ENCODE measurements around the gene MTFMT.

The MTFMT gene

DNA sequence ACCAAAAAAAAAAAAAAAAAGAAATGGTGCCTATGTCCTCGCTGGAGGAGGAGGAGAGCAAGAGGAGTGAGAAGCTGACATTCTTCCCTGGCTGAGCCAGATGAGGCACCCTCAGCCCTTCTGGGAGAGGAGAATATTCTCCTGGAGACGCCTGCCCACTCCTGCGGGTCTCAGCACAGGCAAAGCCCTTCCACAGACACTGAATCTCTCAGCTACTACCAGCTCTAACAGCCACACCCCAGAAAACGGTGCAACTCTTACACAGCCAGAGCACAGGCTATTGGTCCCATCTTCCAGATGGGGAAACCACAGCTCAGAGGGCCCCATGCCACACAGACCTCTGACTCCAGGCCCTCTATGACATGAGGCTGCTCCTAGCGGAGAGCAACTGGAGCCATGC is 32.6 kb upstream of the MTFMT start:
- TF ChIP-seq, protein P1, sequence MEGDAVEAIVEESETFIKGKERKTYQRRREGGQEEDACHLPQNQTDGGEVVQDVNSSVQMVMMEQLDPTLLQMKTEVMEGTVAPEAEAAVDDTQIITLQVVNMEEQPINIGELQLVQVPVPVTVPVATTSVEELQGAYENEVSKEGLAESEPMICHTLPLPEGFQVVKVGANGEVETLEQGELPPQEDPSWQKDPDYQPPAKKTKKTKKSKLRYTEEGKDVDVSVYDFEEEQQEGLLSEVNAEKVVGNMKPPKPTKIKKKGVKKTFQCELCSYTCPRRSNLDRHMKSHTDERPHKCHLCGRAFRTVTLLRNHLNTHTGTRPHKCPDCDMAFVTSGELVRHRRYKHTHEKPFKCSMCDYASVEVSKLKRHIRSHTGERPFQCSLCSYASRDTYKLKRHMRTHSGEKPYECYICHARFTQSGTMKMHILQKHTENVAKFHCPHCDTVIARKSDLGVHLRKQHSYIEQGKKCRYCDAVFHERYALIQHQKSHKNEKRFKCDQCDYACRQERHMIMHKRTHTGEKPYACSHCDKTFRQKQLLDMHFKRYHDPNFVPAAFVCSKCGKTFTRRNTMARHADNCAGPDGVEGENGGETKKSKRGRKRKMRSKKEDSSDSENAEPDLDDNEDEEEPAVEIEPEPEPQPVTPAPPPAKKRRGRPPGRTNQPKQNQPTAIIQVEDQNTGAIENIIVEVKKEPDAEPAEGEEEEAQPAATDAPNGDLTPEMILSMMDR (IDR thresholded peaks at IDR 0.05; ENCODE audit: low read depth, low read length, missing control alignments), result no peak
- Histone ChIP-seq H3K36me3 (replicated peaks) (no peaks in the 10 kb centered on the region), H3K27ac (no peak overlapping the region), H3K4me3 (ENCODE audit: low read depth, low read length) (no peak overlapping the region), H3K27me3 (replicated peaks) (peaks cover 9% of the 10 kb centered on the region)
- in situ Hi-C loops (cut with HindIII; ENCODE audit: low pct_ligation_motif_present, low sequenced_read_pairs), result no loop called here
- no peak for DNase-seq

DNA sequence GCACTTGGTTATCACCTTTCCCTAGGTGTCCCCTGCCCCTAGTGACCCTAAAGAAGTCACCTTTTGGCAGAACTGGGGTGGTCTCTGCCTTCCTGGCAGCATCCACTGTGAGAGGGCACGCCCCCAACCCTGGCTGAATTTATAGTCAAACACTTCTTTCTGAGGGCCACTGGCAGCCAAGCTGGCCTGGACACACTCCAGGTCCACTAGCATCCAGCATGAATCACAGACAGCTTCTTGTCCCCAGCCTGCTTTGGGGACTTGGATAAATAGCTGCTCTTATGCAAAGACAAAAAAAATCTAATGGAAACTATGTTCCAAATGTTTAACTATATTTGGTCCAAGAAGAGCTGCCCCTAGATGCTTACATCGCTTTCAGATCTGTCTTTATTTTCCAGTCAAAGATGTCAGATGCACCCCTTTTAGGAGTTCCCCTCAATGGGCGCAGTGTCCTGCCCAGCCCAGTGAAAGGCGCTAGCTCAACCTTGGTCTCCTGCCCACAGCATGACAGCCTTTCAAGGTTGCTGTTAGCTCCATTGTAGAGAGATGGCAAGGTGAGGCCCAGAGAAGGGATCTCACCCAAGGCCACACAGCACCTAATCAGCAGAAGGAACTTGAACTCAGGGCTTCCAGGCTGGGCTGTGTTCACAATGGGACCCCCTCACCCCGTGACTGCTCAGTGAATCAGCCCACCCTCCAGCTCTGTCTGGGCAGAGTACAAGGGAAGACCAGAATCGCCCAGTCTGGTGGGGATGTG is 31.4 kb upstream of the MTFMT start:
- Histone ChIP-seq H3K4me3 (ENCODE audit: low read depth, low read length) (no peak overlapping the region), H3K27ac (no peak overlapping the region), H3K36me3 (replicated peaks) (no peaks in the 10 kb centered on the region), H3K27me3 (replicated peaks) (peaks cover 5% of the 10 kb centered on the region)
- TF ChIP-seq, protein P1 (IDR thresholded peaks at IDR 0.05; ENCODE audit: low read depth, low read length, missing control alignments), result no peak
- DNase-seq, result no peak
- in situ Hi-C loops (cut with HindIII; ENCODE audit: low pct_ligation_motif_present, low sequenced_read_pairs), result no loop called here

DNA sequence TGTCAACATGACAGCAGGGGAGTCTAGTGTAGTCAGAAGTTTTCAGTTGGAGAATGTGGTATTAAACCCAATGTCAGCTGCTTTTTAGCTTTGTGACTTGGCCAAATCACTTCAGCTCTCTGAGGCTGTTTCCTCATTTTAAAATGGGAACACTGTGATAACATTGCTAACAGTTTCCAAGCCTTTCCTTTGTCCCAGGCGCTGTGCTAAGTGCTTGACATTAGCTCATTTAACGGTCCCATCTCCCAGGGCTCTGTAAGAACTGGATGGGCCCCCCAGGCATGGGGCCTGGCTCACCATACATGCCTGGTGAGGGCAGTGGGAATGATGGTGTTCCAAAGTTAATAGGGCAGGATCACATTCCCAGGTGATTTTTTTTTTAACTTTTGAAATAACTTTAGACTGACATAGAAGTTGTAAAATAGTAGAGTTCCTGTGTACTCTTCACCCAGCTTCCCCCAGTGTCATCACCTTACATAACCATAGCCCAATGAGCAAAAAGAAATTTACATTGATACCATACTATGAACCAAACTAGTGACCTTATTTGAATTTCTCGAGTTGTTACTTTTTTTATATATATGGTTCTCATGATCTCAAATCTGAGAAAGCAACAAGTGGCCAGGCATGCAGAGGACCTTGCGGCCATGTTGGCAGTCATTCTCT is 30.6 kb upstream of the MTFMT start:
- Histone ChIP-seq H3K27me3 (replicated peaks) (peaks cover 3% of the 10 kb centered on the region), H3K36me3 (replicated peaks) (no peaks in the 10 kb centered on the region), H3K27ac (no peak overlapping the region), H3K4me3 (ENCODE audit: low read depth, low read length) (no peak overlapping the region)
- TF ChIP-seq, protein P1 (IDR thresholded peaks at IDR 0.05; ENCODE audit: low read depth, low read length, missing control alignments), result no peak
- in situ Hi-C loops (cut with HindIII; ENCODE audit: low pct_ligation_motif_present, low sequenced_read_pairs), result no loop called here
- DNase-seq, result no peak

DNA sequence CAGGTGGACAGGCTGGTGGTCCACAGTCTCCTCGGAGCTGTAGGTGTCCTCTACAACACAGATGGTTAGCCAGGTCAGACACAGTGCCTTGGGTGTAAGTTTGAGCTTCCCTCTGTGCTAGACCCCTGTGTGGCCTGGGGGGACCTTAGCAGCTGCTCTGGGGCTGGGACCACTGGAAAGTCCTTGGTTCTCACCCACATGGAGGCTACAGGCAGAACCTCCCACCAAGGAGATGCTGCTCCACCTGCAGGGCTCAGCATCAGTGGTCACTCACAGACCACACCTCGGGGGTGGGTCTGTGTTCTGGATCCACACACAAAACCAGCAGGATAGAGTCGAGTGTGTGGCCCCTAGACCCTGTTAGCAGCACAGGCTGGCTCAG is 29.9 kb upstream of the MTFMT start:
- in situ Hi-C loops (cut with HindIII; ENCODE audit: low pct_ligation_motif_present, low sequenced_read_pairs), result no loop called here
- DNase-seq, result no peak
- TF ChIP-seq, protein P1 (IDR thresholded peaks at IDR 0.05; ENCODE audit: low read depth, low read length, missing control alignments), result no peak
- no peak overlapping the region for H3K27ac ChIP-seq
- no peaks in the 10 kb centered on the region for H3K36me3 ChIP-seq (replicated peaks)
- no peak overlapping the region for H3K4me3 ChIP-seq (ENCODE audit: low read depth, low read length)
- H3K27me3 ChIP-seq (replicated peaks), result no peaks in the 10 kb centered on the region

DNA sequence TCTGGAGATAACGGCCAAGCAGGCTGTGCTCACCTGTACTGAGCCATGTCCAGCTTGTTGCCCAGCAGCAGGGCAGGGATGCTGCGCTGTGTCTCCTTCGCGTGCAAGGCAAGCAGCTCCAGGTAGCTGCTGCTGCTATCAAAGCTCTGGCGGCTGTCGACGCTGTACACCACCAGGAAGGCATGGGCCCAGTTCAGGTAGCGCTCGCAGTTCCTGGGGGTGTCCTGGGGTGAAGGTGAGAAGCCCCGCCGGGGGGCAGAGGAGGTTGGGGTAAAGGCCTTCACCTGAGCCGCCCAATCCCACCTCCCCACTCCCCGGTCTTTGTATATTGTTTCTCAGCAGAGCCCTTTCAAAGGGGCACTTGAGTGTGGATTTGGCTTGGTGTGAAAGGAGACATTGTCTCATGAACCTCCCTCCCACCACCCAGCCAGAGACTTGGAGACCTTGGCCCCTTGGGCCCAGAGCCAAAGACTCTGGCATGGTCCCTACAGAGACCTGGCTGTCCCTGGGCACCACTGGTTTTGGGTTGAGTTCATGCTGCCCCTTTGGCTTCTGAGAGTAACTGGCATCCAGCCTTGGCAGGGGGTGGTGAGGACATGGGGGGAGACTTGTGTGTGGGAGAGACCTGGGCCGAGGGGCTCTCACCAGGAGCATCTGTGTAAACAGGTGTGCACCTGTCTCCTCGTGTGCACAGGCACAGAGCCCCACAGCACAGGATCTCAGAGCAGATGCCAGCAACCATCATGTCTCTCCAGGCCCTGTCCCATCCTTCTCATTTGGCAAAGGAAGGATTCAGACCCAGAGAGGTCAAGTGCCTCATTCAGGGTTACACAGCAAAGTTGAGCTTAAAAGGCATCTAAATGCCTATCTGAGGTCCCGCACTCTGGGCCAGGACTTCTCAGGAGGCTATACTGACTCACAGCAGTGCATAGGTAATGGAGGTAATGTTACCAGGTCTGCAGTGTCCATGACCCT is 29.2 kb upstream of the MTFMT start:
- TF ChIP-seq, protein P1 (IDR thresholded peaks at IDR 0.05; ENCODE audit: low read depth, low read length, missing control alignments), result no peak
- Histone ChIP-seq H3K27me3 (replicated peaks) (no peaks in the 10 kb centered on the region), H3K36me3 (replicated peaks) (no peaks in the 10 kb centered on the region), H3K27ac (no peak overlapping the region), H3K4me3 (ENCODE audit: low read depth, low read length) (no peak overlapping the region)
- in situ Hi-C loops (cut with HindIII; ENCODE audit: low pct_ligation_motif_present, low sequenced_read_pairs), result no loop called here
- no peak for DNase-seq

Measured in brain microvascular endothelial cell (primary cell).